Measurements from ENCODE around the gene CA5A.
"Not testable (repeated sequence)": the region's sequence is repeated elsewhere in the genome, so short reads cannot be mapped to it uniquely, and the experiment has no call there.

Gene CA5A

GRCh38 chr16:87936375-87937230, at the start of gene CA5A:
CA5A (minus strand) TSS chr16:87936529; CDS start chr16:87936450, 79 bp downstream.
- no peak within 1 kb of the TSS for H3K27ac ChIP-seq
- no peak for DNase-seq (ENCODE audit: low read depth, low spot score)

- H3K27ac ChIP-seq; DNase-seq (ENCODE audit: low read depth, low spot score): not testable (repeated sequence)
Observed at GRCh38 chr16:87985493-87985892, 49.2 kb upstream of the CA5A start.

- DNase-seq (ENCODE audit: low read depth, low spot score), result no peak
- H3K27ac ChIP-seq, result no peak overlapping the region
Observed at GRCh38 chr16:87984632-87985267, 48.4 kb upstream of the CA5A start.

GRCh38 chr16:87984180-87984579, 47.9 kb upstream of the CA5A start:
- not testable (repeated sequence) for DNase-seq (ENCODE audit: low read depth, low spot score)
- H3K27ac ChIP-seq, result peak overlapping the region; percentile 32

DNA sequence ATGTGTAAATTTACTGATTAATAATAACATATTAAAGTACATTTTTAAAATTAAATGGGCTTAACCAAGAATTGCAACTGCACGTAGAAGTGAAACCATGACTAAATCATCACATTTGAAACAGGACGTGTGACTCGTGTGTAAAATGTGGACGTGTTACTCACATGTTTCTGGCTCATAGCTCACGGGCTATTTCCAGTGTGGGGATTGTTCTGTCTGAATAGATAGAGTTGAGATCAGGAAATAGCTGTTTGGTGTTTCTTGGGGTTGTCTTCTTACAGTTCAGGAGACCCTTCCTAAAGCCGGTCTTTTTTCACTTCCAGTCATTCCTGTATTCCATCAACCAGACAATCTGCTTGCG, 47.4 kb upstream of the CA5A start:
- peak overlapping the region; percentile 32 for H3K27ac ChIP-seq
- DNase-seq (ENCODE audit: low read depth, low spot score), result peak; percentile 16

GRCh38 chr16:87983072-87983736, 46.9 kb upstream of the CA5A start:
- DNase-seq (ENCODE audit: low read depth, low spot score); H3K27ac ChIP-seq: not testable (repeated sequence)

- DNase-seq (ENCODE audit: low read depth, low spot score), result no peak
- no peak overlapping the region for H3K27ac ChIP-seq
Observed at GRCh38 chr16:87982581-87983041, 46.3 kb upstream of the CA5A start.

DNA sequence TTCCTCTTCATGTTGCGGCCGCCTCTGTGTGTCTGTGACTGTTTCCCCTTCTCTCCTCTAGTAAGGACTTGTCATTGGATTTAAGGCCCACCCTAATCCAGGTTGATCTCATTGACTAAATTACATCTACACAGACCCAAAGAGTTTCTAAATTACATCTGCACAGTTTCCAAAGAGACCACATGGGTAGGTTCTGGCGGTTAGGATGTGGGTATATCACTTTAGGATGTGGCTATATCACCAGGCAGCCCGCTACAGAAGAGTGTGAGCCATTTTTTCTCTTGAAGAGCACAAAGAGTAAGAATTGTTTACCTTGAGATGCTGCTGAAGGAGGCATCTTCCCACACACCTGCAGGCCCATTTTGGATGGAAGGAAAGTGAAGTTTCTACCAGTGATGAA, 45.0 kb upstream of the CA5A start:
- not testable (repeated sequence) for H3K27ac ChIP-seq; DNase-seq (ENCODE audit: low read depth, low spot score)

- DNase-seq (ENCODE audit: low read depth, low spot score); H3K27ac ChIP-seq: not testable (repeated sequence)
Observed at GRCh38 chr16:87979911-87980630, 43.7 kb upstream of the CA5A start.

- no peak overlapping the region for H3K27ac ChIP-seq
- no peak for DNase-seq (ENCODE audit: low read depth, low spot score)
Observed at GRCh38 chr16:87979352-87979751, 43.0 kb upstream of the CA5A start.

- no peak for DNase-seq (ENCODE audit: low read depth, low spot score)
- H3K27ac ChIP-seq, result no peak overlapping the region
Observed at GRCh38 chr16:87978127-87978526, 41.8 kb upstream of the CA5A start.

- no peak for DNase-seq (ENCODE audit: low read depth, low spot score)
Observed at GRCh38 chr16:87976665-87977064, 40.3 kb upstream of the CA5A start.

GRCh38 chr16:87974178-87974577, 37.8 kb upstream of the CA5A start:
- H3K27ac ChIP-seq, result no peak overlapping the region
- no peak for DNase-seq (ENCODE audit: low read depth, low spot score)

More at GRCh38 chr16:87976665-87977064, 40.3 kb upstream of the CA5A start:
- no peak overlapping the region for H3K27ac ChIP-seq

GRCh38 chr16:87973717-87974116, 37.4 kb upstream of the CA5A start:
- H3K27ac ChIP-seq, result peak overlapping the region; percentile 8
- DNase-seq (ENCODE audit: low read depth, low spot score), result no peak

DNA sequence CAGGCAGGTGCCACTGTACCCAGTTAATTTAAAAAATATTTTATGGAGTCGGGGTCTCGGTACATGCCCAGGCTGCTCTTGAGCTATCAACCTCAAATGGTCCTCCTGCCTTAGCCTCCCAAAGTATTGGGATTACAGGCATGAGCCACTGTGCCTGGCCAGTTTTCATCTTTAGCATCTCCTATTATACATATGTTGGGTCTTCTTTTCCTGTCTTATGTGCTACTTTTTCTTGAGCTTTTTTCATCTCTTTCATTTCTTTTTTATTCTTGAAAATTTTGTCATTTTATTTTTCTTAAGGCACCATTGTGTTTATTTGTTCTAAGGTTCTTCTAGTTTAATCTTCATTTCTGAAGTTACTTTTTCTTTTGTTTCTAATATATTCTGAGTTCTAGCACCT, 35.6 kb upstream of the CA5A start:
- no peak for DNase-seq (ENCODE audit: low read depth, low spot score)
- H3K27ac ChIP-seq, result no peak overlapping the region

DNA sequence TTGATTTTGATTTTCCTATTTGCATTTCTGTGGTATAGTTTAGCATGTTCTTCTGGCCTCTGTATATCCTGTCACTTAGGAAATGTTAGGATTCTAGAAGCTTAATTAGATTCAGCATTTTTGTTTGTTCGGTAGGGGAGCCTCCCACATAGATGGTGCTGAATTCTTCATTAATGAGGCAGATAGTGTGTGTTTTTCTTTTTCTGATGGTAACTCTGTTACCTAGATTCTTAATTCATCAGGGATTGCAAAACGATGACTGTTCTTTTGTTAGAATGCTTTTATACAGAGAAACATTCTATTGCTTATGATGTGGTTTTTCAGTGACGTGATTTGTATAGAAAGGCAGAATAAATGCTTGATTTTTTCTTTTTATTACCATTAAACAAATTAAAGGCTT, 33.9 kb upstream of the CA5A start:
- peak overlapping the region; percentile 1 for H3K27ac ChIP-seq
- no peak for DNase-seq (ENCODE audit: low read depth, low spot score)

DNA sequence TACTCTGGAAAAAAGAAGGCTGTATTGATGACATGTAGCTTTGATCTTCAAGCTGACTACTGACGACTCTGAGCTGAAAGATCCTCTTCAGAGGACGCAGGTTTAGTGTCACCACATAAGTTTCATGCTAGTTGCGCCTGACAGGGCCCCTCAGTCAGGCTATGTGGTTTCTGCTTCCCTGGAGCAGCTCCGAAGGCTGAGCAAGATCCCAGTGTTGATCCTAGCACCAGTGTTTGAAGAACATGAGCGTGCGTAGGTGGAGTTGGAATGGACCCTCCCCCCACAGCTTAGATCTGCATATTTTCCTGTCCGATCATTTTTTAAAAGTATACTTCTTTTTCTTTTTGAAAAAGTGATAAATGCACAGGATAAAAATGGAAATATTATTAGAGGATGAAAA, 32.2 kb upstream of the CA5A start:
- H3K27ac ChIP-seq, result no peak overlapping the region
- DNase-seq (ENCODE audit: low read depth, low spot score), result no peak

GRCh38 chr16:87966685-87967185, 30.4 kb upstream of the CA5A start:
- DNase-seq (ENCODE audit: low read depth, low spot score), result no peak
- H3K27ac ChIP-seq, result peak overlapping the region; percentile 28

DNA sequence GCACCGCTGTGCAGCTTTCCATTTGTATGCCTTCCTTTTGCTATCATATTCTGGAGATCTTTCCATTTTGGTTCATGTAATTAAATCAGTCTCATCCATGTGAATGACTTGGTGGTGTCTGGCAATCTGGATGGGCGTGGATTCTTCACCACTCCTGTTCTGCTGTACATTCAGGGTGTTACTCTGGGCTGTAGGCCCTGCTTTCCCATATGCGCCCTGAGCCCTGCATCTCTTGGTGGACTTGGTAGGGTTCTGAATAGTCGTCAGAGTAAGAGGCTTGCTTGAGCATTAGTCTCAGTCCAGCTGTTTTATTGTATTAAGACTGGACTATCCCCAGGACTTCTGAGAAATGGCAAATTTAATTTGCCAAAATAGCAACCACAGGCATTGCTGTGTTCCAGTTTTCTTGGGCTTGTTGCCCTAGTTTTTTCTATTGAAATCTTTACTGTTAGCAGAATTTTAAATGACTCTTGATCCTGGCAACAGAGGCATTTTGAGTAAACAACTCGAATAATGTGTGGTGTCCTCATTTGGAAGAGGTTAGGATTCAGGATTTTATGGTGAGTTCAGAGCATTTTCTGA, 29.8 kb upstream of the CA5A start:
- no peak for DNase-seq (ENCODE audit: low read depth, low spot score)
- peak overlapping the region; percentile 28 for H3K27ac ChIP-seq

DNA sequence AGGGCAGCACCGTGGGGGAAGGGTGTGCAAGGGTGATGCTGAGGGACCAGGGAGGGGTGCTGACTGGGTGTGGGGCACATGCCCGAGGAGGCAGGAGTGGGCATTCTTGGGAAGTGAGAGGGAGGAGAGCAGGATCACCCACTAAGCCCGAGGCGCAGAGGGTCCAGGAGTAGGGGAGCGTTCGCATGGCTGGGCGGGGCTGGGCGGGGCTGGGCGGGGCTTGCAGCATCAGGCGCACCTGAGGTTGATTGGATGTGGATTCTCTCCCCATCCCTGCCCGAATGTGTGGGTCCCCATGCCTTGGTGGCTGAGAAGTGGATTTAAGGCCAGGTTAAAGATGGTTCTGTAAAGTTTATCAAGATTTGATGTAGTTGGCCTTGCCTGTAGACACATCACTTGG, 29.1 kb upstream of the CA5A start:
- DNase-seq (ENCODE audit: low read depth, low spot score), result no peak
- H3K27ac ChIP-seq, result no peak overlapping the region

Data from epithelial cell of prostate (primary cell).